Measurements from ENCODE around the gene BIK.
A peak's percentile ranks its signal among the peaks of the same experiment; 100 is the strongest.

Gene BIK

DNA sequence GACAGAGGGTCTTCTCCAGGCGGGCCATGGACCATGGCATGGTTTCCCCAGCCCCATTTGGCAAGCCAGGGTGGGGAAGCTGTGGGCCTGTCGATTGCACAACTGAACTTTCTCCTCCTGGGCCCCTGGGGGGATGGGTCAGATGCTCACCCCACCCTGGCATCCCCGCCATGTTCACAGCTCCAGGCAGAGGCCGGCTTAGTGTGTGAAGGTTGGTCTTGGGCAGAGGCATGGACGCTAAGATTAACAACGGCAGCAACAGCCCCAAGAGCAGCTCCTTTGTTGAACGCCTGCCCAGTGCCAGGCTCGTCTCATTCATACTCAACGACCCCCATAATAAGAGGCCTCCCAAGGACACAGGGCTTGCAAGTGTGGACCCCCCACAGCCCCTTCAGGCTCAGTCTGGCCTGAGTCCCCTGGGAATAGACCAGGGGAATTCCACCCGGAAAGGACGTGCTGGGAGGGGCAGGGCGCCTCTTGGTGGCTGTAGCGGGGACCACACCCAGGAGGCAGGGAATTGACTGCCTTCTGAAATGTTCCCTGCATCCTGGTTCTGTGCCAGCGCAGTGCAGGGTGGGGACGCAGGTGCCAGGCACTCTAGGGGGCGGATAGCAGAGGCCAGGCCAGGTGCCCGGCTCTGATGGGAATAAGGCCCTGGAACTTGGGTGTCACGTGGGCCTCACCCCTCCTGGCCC is 49.1 kb downstream of the BIK start:
- Histone ChIP-seq H3K27ac (peak overlapping the region in 1 of 2 donors; percentile 10), H3K4me3 (no peak overlapping the region)
- DNase-seq (ENCODE audit: low spot score): no peak
- TF ChIP-seq CTCF (IDR thresholded peaks at IDR 0.05): no peak

GRCh38 chr22:43160497-43161126 is 50.1 kb downstream of the BIK start:
- Histone ChIP-seq H3K27ac (no peak overlapping the region), H3K4me3 (no peak overlapping the region)
- DNase-seq (ENCODE audit: low spot score): no peak
- TF ChIP-seq CTCF (IDR thresholded peaks at IDR 0.05): no peak

DNA sequence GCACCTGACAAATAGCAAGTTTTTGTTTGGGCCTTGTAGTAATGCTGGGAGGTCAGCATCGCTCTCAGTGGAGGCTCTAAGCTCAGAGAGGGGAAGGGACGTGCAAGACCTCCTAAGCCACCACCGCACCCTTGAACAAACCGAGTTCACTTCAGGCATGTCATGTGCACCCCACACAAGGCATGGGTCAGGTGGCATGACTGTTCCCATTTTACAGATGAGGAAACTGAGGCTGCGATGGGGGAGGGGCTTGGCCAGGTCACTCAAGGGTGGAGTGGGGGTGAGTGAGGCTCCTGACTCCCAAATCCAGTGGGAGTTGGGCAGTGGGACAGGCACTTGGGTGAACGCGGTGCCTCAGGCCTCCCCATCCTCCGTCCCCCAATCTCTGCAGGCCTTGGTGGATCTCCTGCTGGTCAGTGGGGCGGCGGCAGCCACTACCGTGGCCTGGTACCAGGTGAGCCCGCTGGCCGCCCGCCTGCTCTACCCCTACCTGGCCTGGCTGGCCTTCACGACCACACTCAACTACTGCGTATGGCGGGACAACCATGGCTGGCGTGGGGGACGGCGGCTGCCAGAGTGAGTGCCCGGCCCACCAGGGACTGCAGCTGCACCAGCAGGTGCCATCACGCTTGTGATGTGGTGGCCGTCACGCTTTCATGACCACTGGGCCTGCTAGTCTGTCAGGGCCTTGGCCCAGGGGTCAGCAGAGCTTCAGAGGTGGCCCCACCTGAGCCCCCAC is 52.0 kb downstream of the BIK start:
- no peak for TF ChIP-seq CTCF (IDR thresholded peaks at IDR 0.05)

GRCh38 chr22:43163241-43163795 is 52.8 kb downstream of the BIK start:
- H3K27ac ChIP-seq: peak overlapping the region in 1 of 2 donors; percentile 30
- no peak overlapping the region for H3K4me3 ChIP-seq
- no peak for TF ChIP-seq CTCF (IDR thresholded peaks at IDR 0.05)
- DNase-seq (ENCODE audit: low spot score): no peak

More for the DNA sequence above, 52.0 kb downstream of the BIK start:
- Histone ChIP-seq H3K27ac (no peak overlapping the region), H3K4me3 (no peak overlapping the region)
- DNase-seq (ENCODE audit: low spot score): no peak

- Histone ChIP-seq H3K27ac (no peak overlapping the region), H3K4me3 (no peak overlapping the region)
- DNase-seq (ENCODE audit: low spot score): no peak
- no peak for TF ChIP-seq CTCF (IDR thresholded peaks at IDR 0.05)
These were observed 54.1 kb downstream of the BIK start for GRCh38 chr22:43164636-43165035.

DNA sequence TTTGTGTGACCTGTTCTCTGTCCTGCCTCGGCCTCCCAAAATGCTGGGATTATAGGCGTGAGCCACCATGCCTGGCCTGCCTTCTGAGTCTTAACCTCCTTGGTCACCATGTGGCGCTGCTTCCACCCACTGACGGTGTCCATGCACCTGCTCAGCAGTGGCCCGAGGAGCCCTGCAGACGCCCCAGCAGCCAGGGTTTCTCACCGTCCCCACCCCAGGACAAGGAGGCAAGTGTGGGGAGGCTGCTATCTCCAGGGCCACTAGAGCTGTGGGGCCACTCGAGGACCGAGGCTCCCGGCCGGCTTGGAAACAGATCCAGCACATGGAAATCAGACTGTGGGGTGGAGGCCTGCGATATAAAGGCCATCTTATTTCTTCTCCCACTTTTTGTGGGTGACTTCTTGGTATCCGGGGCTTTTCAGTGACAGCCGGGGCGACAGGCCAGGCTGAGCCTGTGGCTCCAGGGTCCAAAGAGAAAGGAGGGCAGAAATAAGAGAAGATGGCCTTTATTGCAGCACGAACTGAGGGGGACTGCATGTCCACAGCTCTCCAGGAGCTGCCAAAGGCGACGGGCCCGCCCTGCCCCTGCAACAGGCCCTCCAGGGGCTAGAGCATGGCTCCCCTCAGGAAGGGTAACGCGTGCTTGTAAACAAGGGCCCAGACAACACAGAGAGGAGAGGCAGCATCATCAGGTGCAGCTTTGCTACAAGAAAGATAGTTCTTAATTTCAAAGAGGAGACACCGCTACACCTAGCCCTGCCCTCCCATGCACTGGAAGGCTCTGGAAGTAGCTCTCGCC is 55.8 kb downstream of the BIK start:
- no peak for TF ChIP-seq CTCF (IDR thresholded peaks at IDR 0.05)

More for the DNA sequence above, 55.8 kb downstream of the BIK start:
- Histone ChIP-seq H3K4me3 (no peak overlapping the region), H3K27ac (no peak overlapping the region)
- no peak for DNase-seq (ENCODE audit: low spot score)

Data from coronary artery (tissue), 2 donors.